Adrenal gland (tissue), 12 donors: ENCODE measurements around the gene TSPAN9. TPM values are rescaled to one million over a fixed set of nuclear protein-coding genes. Genes with fewer than 3 reads are reported as not detected.

ENCODE experiments used
- DNase-seq, 7 donors: peaks; one replicate each; pipeline ENCODE4 v3.0.0-alpha.2; 2019 to 2020
- H3K27ac ChIP-seq, 5 donors: fragments of 200-600 bp; sonication (generic) in 4 of 5; 1 replicate in 3 of 5; 2 replicates in 2 of 5; pipeline versions ENCODE4 v1.5.1 to v1.8.0; 2016 to 2020; ENCODE audit warnings: mild to moderate bottlenecking in 1 of 5
- H3K27me3 ChIP-seq: fragments of 200-600 bp; 2 replicates; pipeline ENCODE4 v1.8.0; 2021
- H3K36me3 ChIP-seq, 2 donors: fragments of 200-600 bp; replicated peaks in 1 of 2; 1 replicate in 1 of 2; 2 replicates in 1 of 2; pipeline versions ENCODE4 v1.5.1 to v1.8.0; 2018 to 2022
- H3K4me1 ChIP-seq, 2 donors: fragments of 200-600 bp; replicated peaks in 1 of 2; 1 replicate in 1 of 2; 2 replicates in 1 of 2; pipeline versions ENCODE4 v1.5.1 to v1.8.0; 2018 to 2021
- H3K4me3 ChIP-seq, 4 donors: fragments of 200-600 bp; sonication (generic) in 3 of 4; one replicate each; pipeline ENCODE4 v1.5.1; 2016 to 2018
- H3K9me3 ChIP-seq, 3 donors: fragments of 200-600 bp; sonication (generic) in 1 of 3; replicated peaks in 1 of 3; 1 replicate in 2 of 3; 2 replicates in 1 of 3; pipeline versions ENCODE4 v1.5.1 to v1.8.0; 2016 to 2021
- POLR2A ChIP-seq, 2 donors: fragments of 450-650 bp; IDR thresholded peaks; one replicate each; pipeline ENCODE4 v1.6.1; 2017; ENCODE audit warnings: antibody characterized with exemption in 2 of 2, mild to moderate bottlenecking in 2 of 2, moderate library complexity in 1 of 2
- whole genome bisulfite sequencing, 4 donors: extraction: QIAGEN DNeasy Blood & Tissue Kit in 2 of 4; methylation state at CpG; one replicate each; pipeline versions ENCODE4 v1.1.5 to v1.1.7; 2013 to 2017; 5-methylcytosine and 5-hydroxymethylcytosine counted together
- intact Hi-C, 2 donors: fragments of 100-400 bp; cut with DNase I; formaldehyde crosslinking; loops; one replicate each; pipeline versions ENCODE4 v1.14.1 to v1.15.0; 2022 to 2023
- polyA plus RNA-seq, 3 donors: library from polyadenylated mRNA; stranded (reverse); fragments of 200-250 nt in 2 of 3; fragments of 350-450 nt in 1 of 3; fragmentation: Illumina TruSeq in 1 of 3; extraction: RNeasy Lipid Tissue Mini Kit (QIAGEN cat#74804) in 1 of 3; gene quantifications; one replicate each; pipeline ENCODE4 v1.2.3, GENCODE V29; 2013 to 2014
- total RNA-seq, 9 donors: library from RNA; depleted of rRNA in 4 of 9; stranded (reverse); fragments of >200 nt in 4 of 9; fragments of 120-200 nt in 1 of 9; fragmentation: NEBNext Ultra II Directional in 1 of 9; extraction: Animal tissue kit (Norgen Biotek cat#: 25700) in 1 of 9; gene quantifications; one replicate each; pipeline versions ENCODE4 v1.1.0 to v1.2.4, GENCODE V29; 2013 to 2023
- TF ChIP-seq, protein P1 (sequence below), 6 experiments: fragments of 450-650 bp in 4 of 6; fragments of 200-600 bp in 2 of 6; sonication (generic) in 1 of 6; IDR thresholded peaks; 1 replicate in 5 of 6; 2 replicates in 1 of 6; pipeline versions ENCODE4 v1.5.1 to v1.8.0; 2016 to 2021; ENCODE audit warnings: antibody characterized with exemption in 6 of 6, mild to moderate bottlenecking in 2 of 6, moderate library complexity in 1 of 6
- donor health status: healthy with polysubstance abuse.
- donor health status: Bipolar disorder and iron deficiency.
- donor health status: DM: yes; HTN: yes; CAD: no.
- donor health status: DM: no; HTN: no; CAD: no.
- donor health status: DM: no; HTN: no; CAD: no.
- donor health status: DM: yes; HTN: yes; CAD: no.

TSPAN9 gene
- total and polyA plus RNA-seq, 12 donors = 12.4 to 31.4 (median 22.4) TPM

DNA sequence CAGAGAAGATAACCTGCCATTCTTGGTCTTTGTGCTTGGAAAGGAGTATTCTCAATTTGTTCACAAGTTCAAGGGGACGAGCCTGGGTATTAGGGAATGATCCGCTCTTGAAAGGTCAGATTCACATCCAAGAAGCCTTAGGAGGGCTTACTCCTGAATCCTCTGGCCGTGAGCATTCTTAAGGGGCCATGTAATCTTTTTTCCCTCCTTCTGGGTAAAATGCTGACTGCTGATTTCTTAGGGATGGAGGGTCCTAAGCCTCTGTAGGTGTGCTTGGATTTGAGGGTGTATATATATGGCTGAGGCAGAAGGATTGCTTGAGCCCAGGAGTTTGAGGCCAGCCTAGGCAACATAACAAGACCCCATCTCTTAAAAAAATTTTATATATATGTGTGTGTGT lies 149.1 kb downstream of the TSPAN9 start:
- DNase-seq = no peak
- no peaks in the 10 kb centered on the region for H3K4me1 ChIP-seq
- WGBS, 4 donors = 94 to 98% (median 96%) methylated on average over 3 of the region's 3 CpGs
- H3K36me3 ChIP-seq = no peaks in the 10 kb centered on the region
- H3K4me3 ChIP-seq = no peak overlapping the region
- intact Hi-C loops = no loop called here
- H3K27ac ChIP-seq = no peak overlapping the region
- H3K9me3 ChIP-seq = no peaks in the 10 kb centered on the region
- no peaks in the 10 kb centered on the region for H3K27me3 ChIP-seq
- TF ChIP-seq, protein P1, sequence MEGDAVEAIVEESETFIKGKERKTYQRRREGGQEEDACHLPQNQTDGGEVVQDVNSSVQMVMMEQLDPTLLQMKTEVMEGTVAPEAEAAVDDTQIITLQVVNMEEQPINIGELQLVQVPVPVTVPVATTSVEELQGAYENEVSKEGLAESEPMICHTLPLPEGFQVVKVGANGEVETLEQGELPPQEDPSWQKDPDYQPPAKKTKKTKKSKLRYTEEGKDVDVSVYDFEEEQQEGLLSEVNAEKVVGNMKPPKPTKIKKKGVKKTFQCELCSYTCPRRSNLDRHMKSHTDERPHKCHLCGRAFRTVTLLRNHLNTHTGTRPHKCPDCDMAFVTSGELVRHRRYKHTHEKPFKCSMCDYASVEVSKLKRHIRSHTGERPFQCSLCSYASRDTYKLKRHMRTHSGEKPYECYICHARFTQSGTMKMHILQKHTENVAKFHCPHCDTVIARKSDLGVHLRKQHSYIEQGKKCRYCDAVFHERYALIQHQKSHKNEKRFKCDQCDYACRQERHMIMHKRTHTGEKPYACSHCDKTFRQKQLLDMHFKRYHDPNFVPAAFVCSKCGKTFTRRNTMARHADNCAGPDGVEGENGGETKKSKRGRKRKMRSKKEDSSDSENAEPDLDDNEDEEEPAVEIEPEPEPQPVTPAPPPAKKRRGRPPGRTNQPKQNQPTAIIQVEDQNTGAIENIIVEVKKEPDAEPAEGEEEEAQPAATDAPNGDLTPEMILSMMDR (IDR thresholded peaks at IDR 0.05) = no peak
- TF ChIP-seq POLR2A (IDR thresholded peaks at IDR 0.05) = no peak

DNA sequence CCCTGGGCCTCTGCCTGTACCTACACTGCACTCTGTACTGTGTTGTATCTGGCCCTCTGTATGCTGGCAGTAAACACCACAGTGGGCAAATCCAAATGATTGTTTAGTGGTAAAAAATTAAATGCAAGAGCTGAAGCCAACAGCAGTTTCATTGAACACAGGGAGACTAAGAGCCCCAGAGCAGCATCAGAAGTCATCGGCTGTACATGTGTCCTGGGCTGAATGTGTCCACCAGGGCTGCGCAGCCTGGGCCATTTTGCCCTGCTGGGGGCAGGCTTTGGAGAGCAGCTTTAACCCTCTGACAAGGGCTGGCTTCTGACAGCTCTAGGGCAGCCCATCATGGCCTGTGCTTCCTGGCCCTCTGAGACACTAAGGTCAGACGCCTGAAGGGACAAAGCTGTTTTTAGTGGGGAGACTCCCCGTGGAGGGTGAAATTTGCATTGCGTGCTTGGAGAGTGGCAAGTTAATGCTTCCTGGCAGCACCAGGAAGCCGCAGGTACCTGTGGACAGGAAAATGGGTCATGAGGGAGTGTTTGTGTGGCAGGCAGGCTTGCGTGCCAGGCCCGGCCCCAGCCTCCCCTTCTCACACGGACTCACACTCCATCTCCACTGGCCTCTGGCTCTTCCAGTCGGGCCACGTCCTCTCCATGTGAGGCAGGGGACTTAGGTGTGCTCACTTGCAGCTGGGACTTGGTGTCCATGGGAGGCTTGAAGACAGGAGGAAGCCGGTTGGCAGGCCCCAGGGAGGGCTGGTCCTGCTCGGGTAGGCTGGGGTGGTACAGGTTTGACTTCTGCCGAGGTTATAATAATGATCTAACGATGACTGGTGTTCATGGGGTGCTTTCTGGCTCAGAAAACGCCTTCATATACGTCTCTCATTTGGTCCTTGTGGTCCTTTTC lies 150.1 kb downstream of the TSPAN9 start:
- intact Hi-C loops = no loop called here
- no peak for DNase-seq
- Histone ChIP-seq H3K27me3 (no peaks in the 10 kb centered on the region), H3K4me1 (no peaks in the 10 kb centered on the region), H3K4me3 (no peak overlapping the region), H3K9me3 (no peaks in the 10 kb centered on the region), H3K27ac (no peak overlapping the region), H3K36me3 (no peaks in the 10 kb centered on the region)
- WGBS, 4 donors = 85 to 95% (median 92%) methylated on average over 12 to 17 of the region's 17 CpGs
- TF ChIP-seq, protein P1 (IDR thresholded peaks at IDR 0.05) = no peak
- TF ChIP-seq POLR2A (IDR thresholded peaks at IDR 0.05) = no peak

- DNase-seq = no peak
- TF ChIP-seq, protein P1 (IDR thresholded peaks at IDR 0.05) = no peak
- no peak for TF ChIP-seq POLR2A (IDR thresholded peaks at IDR 0.05)
- intact Hi-C loops = no loop called here
These were observed 151.4 kb downstream of the TSPAN9 start for GRCh38 chr12:3228552-3228951.

DNA sequence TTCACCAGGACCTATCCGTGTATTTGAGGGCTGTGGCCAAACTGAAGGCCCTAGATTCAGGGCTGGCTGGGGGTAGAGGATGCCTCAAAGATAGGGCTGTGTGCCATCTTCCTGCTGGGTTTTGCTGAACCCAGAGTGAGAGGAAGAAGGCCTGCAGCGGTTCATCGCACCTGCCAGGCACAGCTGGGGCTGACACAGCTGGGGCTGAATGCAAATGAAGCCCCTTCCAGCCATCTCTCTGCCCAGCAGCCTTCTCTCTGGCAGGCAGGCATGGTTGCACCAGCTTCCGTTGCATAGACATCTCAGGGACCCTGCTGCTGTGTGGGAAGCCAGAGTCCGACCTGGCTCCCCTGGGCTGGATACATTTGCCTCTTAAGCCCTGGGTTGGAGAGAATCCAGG lies 152.4 kb downstream of the TSPAN9 start:
- H3K4me3 ChIP-seq = no peak overlapping the region
- no peak overlapping the region for H3K27ac ChIP-seq
- H3K9me3 ChIP-seq = no peaks in the 10 kb centered on the region
- intact Hi-C loops = no loop called here
- H3K4me1 ChIP-seq = no peaks in the 10 kb centered on the region
- H3K27me3 ChIP-seq = no peaks in the 10 kb centered on the region
- DNase-seq = no peak
- WGBS, 4 donors = 75 to 93% (median 89%) methylated on average over 3 to 5 of the region's 5 CpGs
- H3K36me3 ChIP-seq = no peaks in the 10 kb centered on the region
- TF ChIP-seq POLR2A (IDR thresholded peaks at IDR 0.05) = no peak
- TF ChIP-seq, protein P1 (IDR thresholded peaks at IDR 0.05) = no peak

More at GRCh38 chr12:3228552-3228951, 151.4 kb downstream of the TSPAN9 start:
- H3K27me3 ChIP-seq = no peaks in the 10 kb centered on the region
- 93 to 98% (median 97%) methylated on average over 5 of the region's 5 CpGs for WGBS, 4 donors
- no peaks in the 10 kb centered on the region for H3K9me3 ChIP-seq
- no peak overlapping the region for H3K4me3 ChIP-seq
- no peak overlapping the region for H3K27ac ChIP-seq
- H3K36me3 ChIP-seq = no peaks in the 10 kb centered on the region
- H3K4me1 ChIP-seq = no peaks in the 10 kb centered on the region
